Measurements from ENCODE around the gene TPST1.

DNA sequence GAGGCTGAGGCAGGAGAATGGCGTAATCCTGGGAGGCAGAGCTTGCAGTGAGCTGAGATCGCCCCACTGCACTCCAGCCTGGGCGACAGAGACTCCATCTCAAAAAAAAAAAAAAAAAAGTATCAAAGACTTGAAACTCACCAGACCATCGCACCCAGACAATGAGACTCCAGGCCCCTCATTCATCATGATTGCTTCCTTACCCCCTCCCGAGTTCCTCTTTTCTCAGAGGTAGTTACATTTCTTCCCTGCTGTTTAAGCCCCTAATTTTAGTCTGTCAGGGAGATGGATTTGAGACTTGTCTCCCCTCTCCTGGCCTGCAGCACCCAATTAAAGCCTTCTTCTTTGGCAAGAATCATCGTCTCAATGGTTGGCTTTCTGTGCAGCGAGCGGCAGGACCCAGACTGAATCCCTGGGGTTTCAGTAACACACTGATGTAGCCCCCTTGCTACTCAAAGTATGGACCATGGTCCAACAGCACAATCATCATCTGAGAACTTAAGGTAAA lies 19.4 kb upstream of the TPST1 start:
- TF ChIP-seq, protein P1, sequence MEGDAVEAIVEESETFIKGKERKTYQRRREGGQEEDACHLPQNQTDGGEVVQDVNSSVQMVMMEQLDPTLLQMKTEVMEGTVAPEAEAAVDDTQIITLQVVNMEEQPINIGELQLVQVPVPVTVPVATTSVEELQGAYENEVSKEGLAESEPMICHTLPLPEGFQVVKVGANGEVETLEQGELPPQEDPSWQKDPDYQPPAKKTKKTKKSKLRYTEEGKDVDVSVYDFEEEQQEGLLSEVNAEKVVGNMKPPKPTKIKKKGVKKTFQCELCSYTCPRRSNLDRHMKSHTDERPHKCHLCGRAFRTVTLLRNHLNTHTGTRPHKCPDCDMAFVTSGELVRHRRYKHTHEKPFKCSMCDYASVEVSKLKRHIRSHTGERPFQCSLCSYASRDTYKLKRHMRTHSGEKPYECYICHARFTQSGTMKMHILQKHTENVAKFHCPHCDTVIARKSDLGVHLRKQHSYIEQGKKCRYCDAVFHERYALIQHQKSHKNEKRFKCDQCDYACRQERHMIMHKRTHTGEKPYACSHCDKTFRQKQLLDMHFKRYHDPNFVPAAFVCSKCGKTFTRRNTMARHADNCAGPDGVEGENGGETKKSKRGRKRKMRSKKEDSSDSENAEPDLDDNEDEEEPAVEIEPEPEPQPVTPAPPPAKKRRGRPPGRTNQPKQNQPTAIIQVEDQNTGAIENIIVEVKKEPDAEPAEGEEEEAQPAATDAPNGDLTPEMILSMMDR (IDR thresholded peaks at IDR 0.05), result no peak
- TF ChIP-seq EP300 (IDR thresholded peaks at IDR 0.05) (no peak), POLR2AphosphoS5 (IDR thresholded peaks at IDR 0.05) (no peak)
